Measurements from ENCODE around the gene LONRF3.

DNA sequence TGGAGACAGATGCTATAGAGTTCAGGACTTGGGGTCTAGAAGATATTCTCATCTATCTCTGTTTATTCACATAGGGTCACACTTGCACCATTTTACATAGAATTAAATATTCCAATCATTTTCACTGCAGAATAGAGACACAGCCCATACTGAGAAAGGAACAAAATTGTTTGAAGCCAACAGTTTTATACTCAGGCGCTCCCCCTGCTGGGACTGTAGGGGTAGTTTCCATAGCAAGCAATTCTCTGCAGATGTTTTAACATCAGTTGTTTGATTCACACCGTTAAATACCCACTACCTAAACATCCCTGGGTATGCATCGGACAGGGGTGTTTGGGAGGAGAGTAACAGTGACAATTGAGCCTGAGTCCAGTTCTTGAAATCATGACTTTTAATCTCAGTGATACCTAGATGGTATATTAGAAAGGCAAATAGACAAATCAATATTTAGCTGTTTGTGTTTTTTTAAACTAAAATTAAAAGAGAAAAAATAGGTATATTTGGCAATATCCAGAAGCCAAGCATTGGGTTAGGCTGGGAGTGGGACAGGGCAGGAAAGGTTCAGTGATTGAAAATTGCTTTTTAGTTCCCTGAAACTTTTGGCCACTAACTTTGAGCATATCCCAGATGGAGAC, 33.8 kb downstream of the LONRF3 start:
- TF ChIP-seq ZFX (IDR thresholded peaks at IDR 0.05; ENCODE audit: borderline replicate concordance), result no peak
- TF ChIP-seq, protein P1, sequence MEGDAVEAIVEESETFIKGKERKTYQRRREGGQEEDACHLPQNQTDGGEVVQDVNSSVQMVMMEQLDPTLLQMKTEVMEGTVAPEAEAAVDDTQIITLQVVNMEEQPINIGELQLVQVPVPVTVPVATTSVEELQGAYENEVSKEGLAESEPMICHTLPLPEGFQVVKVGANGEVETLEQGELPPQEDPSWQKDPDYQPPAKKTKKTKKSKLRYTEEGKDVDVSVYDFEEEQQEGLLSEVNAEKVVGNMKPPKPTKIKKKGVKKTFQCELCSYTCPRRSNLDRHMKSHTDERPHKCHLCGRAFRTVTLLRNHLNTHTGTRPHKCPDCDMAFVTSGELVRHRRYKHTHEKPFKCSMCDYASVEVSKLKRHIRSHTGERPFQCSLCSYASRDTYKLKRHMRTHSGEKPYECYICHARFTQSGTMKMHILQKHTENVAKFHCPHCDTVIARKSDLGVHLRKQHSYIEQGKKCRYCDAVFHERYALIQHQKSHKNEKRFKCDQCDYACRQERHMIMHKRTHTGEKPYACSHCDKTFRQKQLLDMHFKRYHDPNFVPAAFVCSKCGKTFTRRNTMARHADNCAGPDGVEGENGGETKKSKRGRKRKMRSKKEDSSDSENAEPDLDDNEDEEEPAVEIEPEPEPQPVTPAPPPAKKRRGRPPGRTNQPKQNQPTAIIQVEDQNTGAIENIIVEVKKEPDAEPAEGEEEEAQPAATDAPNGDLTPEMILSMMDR (IDR thresholded peaks at IDR 0.05), result peak; percentile 70
